Ectodermal cell (in vitro differentiated cells): Measurements from ENCODE around the gene ANP32A.

Experiments used
- H3K27ac ChIP-seq: 2 replicates; pipeline ENCODE4 v1.7.0; 2013; ENCODE audit warnings: mild to moderate bottlenecking, low read depth, low read length; ENCODE audit not compliant: insufficient read depth, poor library complexity, severe bottlenecking
- H3K27me3 ChIP-seq: 2 replicates; pipeline ENCODE4 v1.7.0; 2013; ENCODE audit warnings: mild to moderate bottlenecking, low read length; ENCODE audit not compliant: insufficient read depth, control insufficient read depth, poor library complexity, severe bottlenecking
- H3K36me3 ChIP-seq: one replicate; pipeline ENCODE4 v1.7.0; 2013; ENCODE audit warnings: low read length; ENCODE audit not compliant: control insufficient read depth, insufficient read depth
- H3K4me1 ChIP-seq: one replicate; pipeline ENCODE4 v1.7.0; 2013; ENCODE audit warnings: low read length; ENCODE audit not compliant: control insufficient read depth, insufficient read depth
- H3K4me3 ChIP-seq: 2 replicates; pipeline ENCODE4 v1.7.0; 2013; ENCODE audit warnings: low read depth, low read length, control low read depth; ENCODE audit not compliant: insufficient read depth
- H3K9me3 ChIP-seq: 2 replicates; pipeline ENCODE4 v1.7.0; 2013; ENCODE audit warnings: mild to moderate bottlenecking, low read length, moderate library complexity; ENCODE audit not compliant: control insufficient read depth
- WGBS, 2 experiments: methylation state at CpG; one replicate each; pipeline ENCODE4 v1.1.7; 2013; ENCODE audit warnings: missing lambda C conversion rate in 2 of 2; 5-methylcytosine and 5-hydroxymethylcytosine counted together

Gene ANP32A

DNA sequence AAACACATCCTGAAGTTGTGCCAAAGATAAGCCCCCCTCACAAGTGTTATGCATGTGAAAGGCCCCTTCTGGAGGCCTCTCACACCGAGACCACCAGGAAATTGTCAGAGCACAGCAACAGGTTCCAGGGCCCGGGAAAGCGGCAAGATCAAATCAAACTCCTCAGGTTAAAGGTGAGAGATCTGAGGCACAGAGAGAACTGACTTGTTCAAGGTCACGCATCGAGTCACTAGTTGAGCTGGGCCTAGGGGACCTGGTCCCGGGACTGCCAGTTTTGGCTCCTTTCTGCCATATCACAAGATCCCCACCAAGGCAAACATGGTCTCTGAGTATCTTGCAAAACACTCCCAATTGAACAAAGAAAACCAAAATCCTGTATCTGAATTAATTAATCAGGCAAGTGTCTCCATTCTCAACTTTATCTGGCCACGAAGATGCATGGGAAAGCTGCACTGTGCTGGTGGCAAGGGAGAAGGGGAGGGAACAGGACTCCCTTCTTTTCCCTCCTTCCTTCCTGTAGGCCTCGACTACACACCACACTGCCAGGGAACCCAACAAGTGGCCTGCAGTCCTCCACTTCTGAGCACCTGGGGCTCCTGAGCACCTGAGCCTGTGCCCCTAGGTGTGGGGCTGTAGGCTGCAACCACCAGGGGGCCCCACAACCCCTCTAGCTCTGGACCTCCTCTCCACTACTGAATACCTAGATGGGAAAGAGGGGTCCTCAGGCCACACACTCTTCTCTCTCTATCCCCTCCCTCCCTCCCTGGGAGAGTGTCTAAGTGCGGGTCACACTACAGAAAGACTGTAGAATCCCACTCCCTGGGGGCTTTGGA lies 37.3 kb downstream of the ANP32A start:
- WGBS, 2 experiments, result 95% methylated on average over 9 of the region's 9 CpGs
- H3K4me1 ChIP-seq, result no peaks in the 10 kb centered on the region
- peaks cover 67% of the 10 kb centered on the region for H3K36me3 ChIP-seq
- no peak overlapping the region for H3K4me3 ChIP-seq
- no peak overlapping the region for H3K27ac ChIP-seq
- no peaks in the 10 kb centered on the region for H3K27me3 ChIP-seq
- no peaks in the 10 kb centered on the region for H3K9me3 ChIP-seq

DNA sequence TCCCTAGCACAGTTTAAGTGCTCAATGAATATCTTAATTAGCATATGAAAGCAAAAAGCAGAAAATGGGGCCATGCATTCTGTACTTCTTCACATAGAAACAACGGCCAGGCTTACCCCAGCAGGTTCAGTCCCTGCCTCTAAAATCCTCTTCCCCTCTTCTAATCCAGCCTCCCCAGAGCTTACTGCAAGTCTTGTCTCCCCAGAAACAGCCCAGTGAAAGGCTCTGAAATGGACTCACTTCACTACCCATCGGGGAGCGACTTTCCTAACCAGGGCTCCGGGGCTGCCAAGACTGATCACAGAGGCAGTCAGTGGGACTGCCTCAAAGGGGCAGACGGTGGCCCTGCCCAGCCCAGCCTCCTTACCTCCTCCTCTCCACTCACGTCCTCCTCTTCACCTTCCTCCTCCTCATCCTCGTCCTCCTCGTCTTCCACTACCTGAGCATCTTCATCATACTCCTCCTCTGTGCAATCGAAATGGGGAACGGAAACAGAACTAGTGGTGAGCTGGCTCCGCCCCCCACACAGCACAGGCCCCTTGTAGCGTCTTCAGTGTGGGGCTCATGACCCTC lies 38.0 kb downstream of the ANP32A start:
- no peak overlapping the region for H3K27ac ChIP-seq
- H3K36me3 ChIP-seq, result peaks cover 72% of the 10 kb centered on the region
- WGBS, 2 experiments, result 91 to 93% methylated on average over 12 of the region's 12 CpGs

DNA sequence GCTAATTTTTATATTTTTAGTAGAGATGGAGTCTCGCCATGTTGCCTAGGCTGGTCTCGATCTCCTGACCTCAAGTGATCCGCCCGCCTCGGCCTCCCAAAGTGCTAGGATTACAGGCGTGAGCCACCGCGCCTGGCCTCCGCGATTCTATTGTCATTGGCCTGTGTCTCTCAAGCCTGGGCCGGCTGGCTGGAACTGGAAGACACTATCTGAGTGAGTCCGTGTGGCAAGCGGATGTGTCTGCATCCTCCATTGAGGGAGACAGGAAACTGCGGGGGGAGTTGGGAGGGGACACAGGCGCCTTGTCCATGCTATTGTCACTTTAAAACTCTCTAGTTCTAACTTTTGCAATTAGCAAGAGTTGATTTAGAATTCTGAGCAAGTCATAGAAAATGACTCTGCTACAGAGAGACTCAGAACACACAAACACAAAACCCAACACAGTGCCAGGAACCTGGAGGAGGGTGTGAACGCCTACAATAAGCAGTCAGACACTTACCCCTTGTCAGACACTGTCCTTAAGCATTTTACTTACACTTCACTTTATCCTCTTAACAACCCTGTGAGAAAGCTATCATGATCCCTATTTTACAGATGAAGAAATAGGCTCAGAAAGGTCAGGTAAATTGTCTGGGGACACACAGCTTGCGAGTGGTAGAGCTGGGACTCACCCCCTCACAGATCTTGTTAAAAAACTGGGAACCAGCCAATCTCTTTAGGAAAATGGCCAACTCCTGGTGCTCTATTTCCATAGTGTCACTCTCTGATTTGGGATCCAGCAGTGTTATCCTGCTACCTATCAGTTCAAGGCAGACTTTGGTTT lies 38.7 kb downstream of the ANP32A start:
- H3K27ac ChIP-seq, result no peak overlapping the region
- no peaks in the 10 kb centered on the region for H3K9me3 ChIP-seq
- 94 to 95% methylated on average over 17 of the region's 17 CpGs for WGBS, 2 experiments
- no peaks in the 10 kb centered on the region for H3K27me3 ChIP-seq
- H3K4me1 ChIP-seq, result no peaks in the 10 kb centered on the region
- H3K36me3 ChIP-seq, result peaks cover 71% of the 10 kb centered on the region
- H3K4me3 ChIP-seq, result no peak overlapping the region

More for the DNA sequence above, 38.0 kb downstream of the ANP32A start:
- H3K4me1 ChIP-seq, result no peaks in the 10 kb centered on the region
- H3K27me3 ChIP-seq, result no peaks in the 10 kb centered on the region
- H3K9me3 ChIP-seq, result no peaks in the 10 kb centered on the region
- no peak overlapping the region for H3K4me3 ChIP-seq

DNA sequence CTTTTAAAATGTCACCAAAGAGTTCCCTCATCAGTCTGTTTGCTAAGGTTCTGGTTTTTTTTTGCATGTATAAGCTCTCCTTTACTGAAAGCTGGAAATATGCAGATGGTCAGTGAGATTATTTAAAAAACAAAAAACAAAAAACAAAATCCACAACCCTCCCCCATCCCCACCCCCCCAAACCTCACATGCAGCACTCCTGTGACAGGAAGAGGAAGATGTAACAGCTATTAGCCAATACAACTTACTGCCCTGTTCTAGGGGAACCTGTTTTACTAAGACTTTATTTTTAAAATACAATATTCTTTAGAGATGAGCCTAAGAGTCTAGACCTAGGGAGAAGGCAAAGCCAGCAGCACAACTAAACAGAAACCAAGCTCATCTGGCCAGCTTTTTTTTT lies 39.5 kb downstream of the ANP32A start:
- Histone ChIP-seq H3K9me3 (no peaks in the 10 kb centered on the region), H3K36me3 (peaks cover 67% of the 10 kb centered on the region), H3K27me3 (no peaks in the 10 kb centered on the region), H3K27ac (no peak overlapping the region), H3K4me1 (no peaks in the 10 kb centered on the region), H3K4me3 (no peak overlapping the region)

DNA sequence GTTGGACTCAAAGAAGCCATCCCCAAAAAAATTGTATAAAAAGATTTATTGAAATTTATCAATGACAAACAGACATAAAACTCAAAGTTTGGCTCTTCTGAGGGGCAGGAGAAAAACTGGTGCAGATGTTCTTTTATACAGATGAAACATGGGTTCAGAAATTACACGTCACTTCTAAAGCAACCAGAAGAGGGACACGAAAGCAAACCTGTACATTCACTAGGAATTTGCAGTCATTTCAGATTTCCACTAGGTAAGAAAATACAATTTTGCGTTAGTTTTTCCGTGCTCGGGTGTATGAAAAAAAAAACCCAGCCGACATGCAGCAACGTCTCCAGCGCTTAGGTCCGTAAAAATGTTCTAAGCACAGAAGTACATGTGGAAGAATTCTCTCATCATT lies 41.8 kb downstream of the ANP32A start:
- H3K27ac ChIP-seq, result no peak overlapping the region
- H3K36me3 ChIP-seq, result peaks cover 49% of the 10 kb centered on the region
- no peak overlapping the region for H3K4me3 ChIP-seq
- no peaks in the 10 kb centered on the region for H3K4me1 ChIP-seq
- 96 to 97% methylated on average over 9 of the region's 9 CpGs for WGBS, 2 experiments
- H3K9me3 ChIP-seq, result no peaks in the 10 kb centered on the region
- H3K27me3 ChIP-seq, result no peaks in the 10 kb centered on the region

DNA sequence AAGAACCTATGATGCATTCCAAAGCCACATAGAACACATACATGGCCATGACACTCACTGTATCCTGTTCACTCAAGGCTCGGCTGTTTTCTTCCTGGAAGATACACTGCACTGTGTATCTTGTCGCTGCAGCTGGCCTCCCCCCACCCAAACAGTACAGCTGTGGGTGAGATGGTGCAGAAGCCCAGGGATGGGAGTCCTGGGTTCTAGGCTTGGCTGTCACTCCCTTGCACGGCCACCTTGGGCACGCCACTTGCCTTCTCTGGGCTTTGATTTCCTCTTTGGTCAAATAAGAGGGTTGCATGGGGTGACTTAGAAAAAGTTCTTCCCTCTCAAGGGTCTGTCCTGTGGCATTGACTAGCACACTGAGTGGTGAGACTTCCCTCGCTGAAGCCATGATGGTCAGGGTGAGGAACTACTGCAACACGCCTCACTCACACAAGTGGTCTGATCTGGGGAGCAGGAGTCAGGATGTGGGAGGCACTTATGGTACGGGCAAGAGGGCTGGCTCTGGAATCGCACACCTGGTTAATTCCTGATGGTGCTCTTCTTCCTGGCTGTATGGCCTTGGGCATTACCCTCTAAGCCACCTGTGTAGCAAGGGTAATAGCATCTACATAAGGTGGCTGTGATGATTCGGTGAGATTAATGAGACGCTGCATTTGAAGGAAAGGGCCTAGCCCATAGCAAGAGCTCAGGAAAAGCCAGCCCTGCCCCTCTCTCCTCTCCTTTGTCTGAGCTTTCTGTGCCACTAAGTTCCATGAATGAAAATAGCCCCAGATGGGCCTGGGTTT lies 44.0 kb downstream of the ANP32A start:
- 91 to 97% methylated on average over 10 of the region's 10 CpGs for WGBS, 2 experiments
- H3K36me3 ChIP-seq, result peaks cover 27% of the 10 kb centered on the region
- H3K4me3 ChIP-seq, result no peak overlapping the region
- H3K4me1 ChIP-seq, result no peaks in the 10 kb centered on the region
- H3K27me3 ChIP-seq, result no peaks in the 10 kb centered on the region
- H3K9me3 ChIP-seq, result no peaks in the 10 kb centered on the region
- no peak overlapping the region for H3K27ac ChIP-seq

DNA sequence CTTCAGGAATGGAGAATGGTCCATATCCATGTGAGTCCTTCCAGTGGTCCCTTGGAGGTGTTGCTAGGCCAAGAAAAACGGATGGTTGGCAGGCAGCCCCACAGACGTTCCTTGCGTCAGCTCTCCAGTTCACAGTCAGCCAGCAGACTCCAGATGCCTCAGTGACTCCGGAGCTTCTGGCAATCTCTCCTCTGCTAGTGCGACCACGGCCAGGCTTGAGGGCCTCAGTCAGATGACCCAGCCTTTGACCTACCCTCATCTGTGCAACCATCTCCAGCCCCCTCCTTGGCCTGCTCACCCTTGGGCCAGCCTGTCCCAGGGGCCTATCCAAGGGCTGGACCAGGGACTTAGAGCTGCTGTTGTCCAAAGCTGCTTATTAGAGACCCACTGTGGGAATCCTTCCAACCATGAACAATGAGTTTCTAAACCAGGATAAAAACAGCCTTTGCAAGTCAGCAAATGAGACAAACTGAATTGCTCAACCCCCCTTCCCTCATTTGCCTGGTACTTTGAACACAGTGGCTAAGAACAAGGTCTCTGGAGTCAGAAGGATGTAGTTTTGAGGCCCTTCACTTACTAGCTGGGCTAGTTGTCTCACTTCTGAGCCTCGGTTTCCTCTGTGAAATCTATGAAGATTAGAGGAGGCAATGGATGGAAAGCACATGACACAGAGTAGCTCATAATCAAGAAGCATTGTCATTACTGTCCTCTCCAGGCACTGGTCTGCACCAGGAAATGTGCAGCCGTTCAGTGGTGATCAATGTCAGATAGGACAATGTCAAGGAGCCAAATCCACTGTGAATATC lies 44.8 kb downstream of the ANP32A start:
- Histone ChIP-seq H3K4me3 (no peak overlapping the region), H3K27me3 (no peaks in the 10 kb centered on the region), H3K27ac (no peak overlapping the region), H3K36me3 (peaks cover 22% of the 10 kb centered on the region), H3K9me3 (no peaks in the 10 kb centered on the region), H3K4me1 (no peaks in the 10 kb centered on the region)
- WGBS, 2 experiments, result 93 to 95% methylated on average over 8 of the region's 8 CpGs

DNA sequence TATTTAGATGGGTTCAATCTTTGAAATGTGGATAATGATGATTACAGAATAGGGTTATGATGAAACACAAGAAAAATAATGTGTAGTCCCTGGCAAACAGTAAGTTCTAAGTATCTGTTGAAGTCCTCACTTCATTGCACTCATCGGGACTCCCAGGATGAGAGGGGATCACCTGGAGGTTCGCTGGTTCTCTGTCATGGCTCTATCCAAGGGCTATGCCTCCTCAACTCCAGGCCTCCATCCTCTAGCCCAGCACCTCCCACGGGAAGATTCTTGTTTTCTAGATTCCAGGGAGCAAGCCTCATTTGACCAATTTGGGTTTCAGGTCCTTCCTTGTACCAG lies 45.5 kb downstream of the ANP32A start:
- Histone ChIP-seq H3K9me3 (no peaks in the 10 kb centered on the region), H3K27ac (no peak overlapping the region), H3K4me1 (no peaks in the 10 kb centered on the region), H3K36me3 (peaks cover 16% of the 10 kb centered on the region), H3K4me3 (no peak overlapping the region), H3K27me3 (no peaks in the 10 kb centered on the region)
- WGBS, 2 experiments, result 92 to 94% methylated on average over 3 of the region's 3 CpGs

DNA sequence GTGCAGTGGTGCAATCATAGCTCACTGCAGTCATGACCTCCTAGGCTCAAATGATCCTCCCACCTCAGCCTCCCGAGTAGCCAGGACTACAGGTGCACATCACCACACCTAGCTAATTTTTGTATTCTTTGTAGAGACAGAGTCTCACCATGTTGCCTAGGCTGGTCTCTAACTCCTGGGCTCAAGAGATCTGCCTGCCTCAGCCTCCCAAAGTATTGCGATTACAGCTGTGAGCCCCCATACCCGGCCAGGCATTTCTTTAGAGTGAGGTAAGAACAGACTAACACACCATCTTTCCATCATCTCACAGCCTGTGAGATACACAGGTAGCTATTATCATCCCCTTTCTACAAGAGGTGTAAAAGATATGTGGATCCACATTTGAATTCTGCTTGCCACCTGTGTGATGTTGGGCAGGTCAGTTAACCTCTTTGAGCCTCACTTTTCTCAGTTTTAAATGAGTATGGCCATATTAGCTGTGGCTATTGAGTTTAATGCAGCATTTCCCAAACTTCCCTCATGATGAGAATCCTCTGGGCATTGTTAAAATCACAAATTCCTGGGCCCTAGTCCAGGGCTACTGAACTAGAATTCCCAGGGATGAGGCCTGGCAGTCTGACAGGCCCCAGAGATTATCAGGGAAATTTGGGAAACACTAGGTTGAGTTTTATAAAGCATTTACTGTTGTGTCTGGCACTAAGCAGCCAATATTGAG lies 46.0 kb downstream of the ANP32A start:
- Histone ChIP-seq H3K4me3 (no peak overlapping the region), H3K27me3 (no peaks in the 10 kb centered on the region), H3K27ac (no peak overlapping the region), H3K4me1 (no peaks in the 10 kb centered on the region), H3K9me3 (no peaks in the 10 kb centered on the region), H3K36me3 (peaks cover 15% of the 10 kb centered on the region)
- 97 to 100% methylated on average over 3 of the region's 3 CpGs for WGBS, 2 experiments
